Heart right ventricle (tissue), 16 donors: ENCODE results near the gene SLC25A28. TPM values are rescaled to one million over a fixed set of nuclear protein-coding genes. Genes with fewer than 3 reads are reported as not detected.

Experiments
- ATAC-seq, 8 donors: fragments of 200-7000 bp; cut with Tn5 transposase; one replicate each; pipeline ENCODE4 v1.9.1; 2020; ENCODE audit warnings: mild to moderate bottlenecking in 8 of 8, moderate library complexity in 8 of 8, moderate number of reproducible peaks in 1 of 8
- DNase-seq, 2 donors: peaks; one replicate each; pipeline ENCODE4 v3.0.0-alpha.2; 2020
- H3K27ac ChIP-seq, 10 donors: fragments of 200-600 bp; sonication (generic) in 2 of 10; one replicate each; pipeline versions ENCODE4 v1.5.0 to v1.8.0; 2020 to 2022; ENCODE audit warnings: mild to moderate bottlenecking in 3 of 10
- H3K27me3 ChIP-seq, 7 donors: fragments of 200-600 bp; one replicate each; pipeline ENCODE4 v1.8.0; 2021 to 2022; ENCODE audit warnings: mild to moderate bottlenecking in 2 of 7
- H3K36me3 ChIP-seq, 9 donors: fragments of 200-600 bp; sonication (generic) in 1 of 9; one replicate each; pipeline versions ENCODE4 v1.5.0 to v1.8.0; 2020 to 2022; ENCODE audit warnings: mild to moderate bottlenecking in 2 of 9
- H3K4me1 ChIP-seq, 9 donors: fragments of 200-600 bp; sonication (generic) in 1 of 9; one replicate each; pipeline versions ENCODE4 v1.5.0 to v1.8.0; 2020 to 2022; ENCODE audit warnings: mild to moderate bottlenecking in 4 of 9
- H3K4me3 ChIP-seq, 10 donors: fragments of 200-600 bp; sonication (generic) in 2 of 10; one replicate each; pipeline versions ENCODE4 v1.5.0 to v1.8.0; 2020 to 2022; ENCODE audit warnings: mild to moderate bottlenecking in 7 of 10, moderate library complexity in 2 of 10
- H3K9me3 ChIP-seq, 11 donors: fragments of 200-600 bp in 10 of 11; sonication (generic) in 2 of 11; one replicate each; pipeline versions ENCODE4 v1.5.0 to v1.8.0; 2013 to 2022; ENCODE audit warnings: mild to moderate bottlenecking in 2 of 11, control low read depth in 1 of 11, moderate library complexity in 1 of 11
- WGBS, 2 donors: extraction: QIAGEN DNeasy Blood & Tissue Kit; methylation state at CpG; one replicate each; pipeline ENCODE4 v1.1.7; 2013; ENCODE audit warnings: inconsistent platforms in 1 of 2; 5-methylcytosine and 5-hydroxymethylcytosine counted together
- intact Hi-C, 10 donors: fragments of 100-400 bp; cut with DNase I; formaldehyde crosslinking; loops; one replicate each; pipeline versions ENCODE4 v1.11.1 to v1.14.2; 2022
- polyA plus RNA-seq, 2 donors: library from polyadenylated mRNA; stranded (reverse); fragments of 200-250 nt; gene quantifications; one replicate each; pipeline ENCODE4 v1.2.3, GENCODE V29; 2013
- total RNA-seq, 10 donors: library from RNA; stranded (reverse); fragmentation: NEBNext Ultra II Directional in 3 of 10; extraction: Animal tissue kit (Norgen Biotek cat#: 25700) in 3 of 10; gene quantifications; one replicate each; pipeline versions ENCODE4 v1.2.1 to v1.2.4, GENCODE V29; 2021 to 2023
- TF ChIP-seq, protein P1 (sequence below), 9 donors: fragments of 200-600 bp; sonication (generic) in 2 of 9; IDR thresholded peaks; one replicate each; pipeline versions ENCODE4 v1.5.0 to v1.8.0; 2021 to 2022; ENCODE audit warnings: antibody characterized with exemption in 9 of 9, mild to moderate bottlenecking in 5 of 9, moderate library complexity in 1 of 9
- donor health status: Arrhythmogenic right ventricular cardiomyopathy.
- donor health status: ischemic (EF 13 %, LVEDD 7.1; RV severe dilation, severe dysfunction).
- donor health status: healthy with polysubstance abuse.
- donor health status: DM: no; HTN: yes; CAD: no.
- donor health status: DM: no; HTN: no; CAD: no.
- donor health status: ischemic (EF 25% LVEDD 6.9; RV normal size, moderate dysfunction).
- donor health status: ischemic (EF 25% LVEDD 5.7; RV mildly dilated, moderate dysfunction).
- donor health status: healthy.
- donor health status: DM: yes; HTN: yes; CAD: no.
- donor health status: Ischemic cardiomyopathy.
- donor health status: ischemic (EF 35%, LVEDD 5.7; RV mildly dilated, moderate dysfunction).
- donor health status: nonischemic (EF 11% LVEDD 7.7; RV severe dilation, severe dysfunction).
- donor health status: DM: yes; HTN: yes; CAD: no.
- donor health status: PGD.
- donor health status: ischemic (EF 29% LVEDD 5.4; RV normal size, mild dysfunction).
- donor health status: nonischemic (EF 23%, LVEDD 6.1; RV moderate dilation, normal function).

The SLC25A28 gene
- total and polyA plus RNA-seq, 12 donors = 21.2 to 116 (median 32.1) TPM

DNA sequence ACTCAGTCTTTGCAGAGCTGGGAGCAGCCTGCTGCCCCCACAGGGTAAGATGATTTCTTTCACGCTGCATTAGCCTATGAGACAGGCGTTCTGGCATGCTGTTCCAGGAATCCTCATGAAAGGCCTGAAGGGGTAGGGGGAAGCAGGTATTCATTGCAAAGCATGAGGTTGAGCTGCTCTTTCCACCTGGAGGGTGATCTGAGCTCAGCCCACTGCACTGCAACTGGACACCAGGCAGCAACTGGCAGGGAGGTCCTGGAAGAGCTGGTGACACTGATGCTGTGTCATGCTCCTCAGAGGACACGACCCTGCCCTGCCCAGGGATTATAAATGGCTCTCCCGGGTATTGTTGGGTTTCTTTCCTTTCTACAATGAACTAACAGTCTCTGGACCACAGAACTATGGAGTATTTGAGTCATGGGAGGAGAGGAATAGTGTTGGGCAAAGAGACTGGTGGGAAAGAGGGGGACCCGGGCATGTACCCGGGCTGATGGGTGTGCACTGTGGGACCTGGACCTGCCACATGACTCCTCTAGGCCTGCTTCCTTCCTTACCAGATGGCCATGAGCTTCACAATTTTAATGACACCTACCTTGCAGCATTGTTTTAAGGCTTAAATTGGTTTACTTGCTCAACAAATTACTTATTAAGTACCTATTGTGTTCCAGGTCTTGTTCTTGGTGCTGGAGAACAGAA is 24.3 kb downstream of the SLC25A28 start:
- 56 to 61% methylated on average over 6 of the region's 6 CpGs for WGBS, 2 donors
- Histone ChIP-seq H3K27me3 (peaks cover 0 to 10% (median 1%) of the 10 kb centered on the region in 7 donors), H3K36me3 (no peaks in the 10 kb centered on the region), H3K9me3 (no peaks in the 10 kb centered on the region), H3K27ac (no peak overlapping the region), H3K4me3 (no peak overlapping the region), H3K4me1 (no peaks in the 10 kb centered on the region)
- ATAC-seq (no peak), DNase-seq (no peak)
- intact Hi-C loops = loop anchor here in 1 of 10 donors (5.0 kb wide), 1 partner anchor 209 kb away; no protein-coding TSS in a partner anchor
- TF ChIP-seq, protein P1, sequence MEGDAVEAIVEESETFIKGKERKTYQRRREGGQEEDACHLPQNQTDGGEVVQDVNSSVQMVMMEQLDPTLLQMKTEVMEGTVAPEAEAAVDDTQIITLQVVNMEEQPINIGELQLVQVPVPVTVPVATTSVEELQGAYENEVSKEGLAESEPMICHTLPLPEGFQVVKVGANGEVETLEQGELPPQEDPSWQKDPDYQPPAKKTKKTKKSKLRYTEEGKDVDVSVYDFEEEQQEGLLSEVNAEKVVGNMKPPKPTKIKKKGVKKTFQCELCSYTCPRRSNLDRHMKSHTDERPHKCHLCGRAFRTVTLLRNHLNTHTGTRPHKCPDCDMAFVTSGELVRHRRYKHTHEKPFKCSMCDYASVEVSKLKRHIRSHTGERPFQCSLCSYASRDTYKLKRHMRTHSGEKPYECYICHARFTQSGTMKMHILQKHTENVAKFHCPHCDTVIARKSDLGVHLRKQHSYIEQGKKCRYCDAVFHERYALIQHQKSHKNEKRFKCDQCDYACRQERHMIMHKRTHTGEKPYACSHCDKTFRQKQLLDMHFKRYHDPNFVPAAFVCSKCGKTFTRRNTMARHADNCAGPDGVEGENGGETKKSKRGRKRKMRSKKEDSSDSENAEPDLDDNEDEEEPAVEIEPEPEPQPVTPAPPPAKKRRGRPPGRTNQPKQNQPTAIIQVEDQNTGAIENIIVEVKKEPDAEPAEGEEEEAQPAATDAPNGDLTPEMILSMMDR (IDR thresholded peaks at IDR 0.05) = no peak

DNA sequence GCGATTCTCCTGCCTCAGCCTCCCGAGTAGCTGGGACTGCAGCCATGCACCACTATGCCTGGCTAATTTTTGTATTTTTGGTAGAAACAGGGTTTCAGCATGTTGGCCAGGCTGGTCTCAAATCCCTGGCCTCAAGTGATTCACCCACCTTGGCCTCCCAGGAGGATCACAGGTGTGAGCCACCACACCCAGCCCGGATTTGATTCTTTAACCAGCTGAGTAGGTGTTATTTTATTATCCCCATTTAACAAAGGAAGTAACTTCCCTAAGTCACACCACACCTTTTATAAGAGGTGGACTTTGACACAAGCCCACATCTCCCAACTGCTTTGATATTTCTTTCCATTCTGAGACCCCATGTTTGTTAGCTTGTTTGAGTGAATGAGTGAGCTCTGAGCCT is 25.0 kb downstream of the SLC25A28 start:
- intact Hi-C loops = loop anchor here in 1 of 10 donors (5.0 kb wide), 1 partner anchor 208 kb away; no protein-coding TSS in a partner anchor
- TF ChIP-seq, protein P1 (IDR thresholded peaks at IDR 0.05) = no peak
- H3K27me3 ChIP-seq = peaks cover 0 to 9% (median 0%) of the 10 kb centered on the region in 7 donors
- no peaks in the 10 kb centered on the region for H3K9me3 ChIP-seq
- no peak for DNase-seq
- WGBS, 2 donors = 67 to 71% methylated on average over 3 of the region's 3 CpGs
- no peak for ATAC-seq
- no peaks in the 10 kb centered on the region for H3K4me1 ChIP-seq
- no peaks in the 10 kb centered on the region for H3K36me3 ChIP-seq
- H3K27ac ChIP-seq = no peak overlapping the region
- H3K4me3 ChIP-seq = no peak overlapping the region

DNA sequence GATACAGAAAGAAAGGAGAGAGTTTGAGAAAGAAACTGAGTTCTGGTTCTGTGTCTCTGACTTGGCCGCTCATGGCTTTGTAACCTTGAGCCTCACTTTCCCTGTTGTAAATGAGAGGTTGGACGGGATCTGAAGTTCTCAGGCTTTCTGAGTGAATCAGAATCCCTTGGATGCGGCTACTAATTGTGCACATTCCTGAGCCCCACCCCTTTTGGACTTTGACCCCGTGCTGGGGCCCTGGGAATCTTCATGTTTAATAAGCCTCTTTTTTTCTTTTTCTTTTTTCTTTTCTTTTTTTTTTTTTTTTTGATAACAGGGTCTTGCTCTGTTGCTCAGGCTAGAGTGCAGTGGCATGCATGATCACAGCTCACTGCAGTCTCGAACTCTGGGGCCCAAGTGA is 26.9 kb downstream of the SLC25A28 start:
- H3K4me3 ChIP-seq = no peak overlapping the region
- no peaks in the 10 kb centered on the region for H3K9me3 ChIP-seq
- DNase-seq (no peak), ATAC-seq (no peak)
- H3K27me3 ChIP-seq = peaks cover 0 to 6% (median 0%) of the 10 kb centered on the region in 7 donors
- H3K27ac ChIP-seq = no peak overlapping the region
- no peaks in the 10 kb centered on the region for H3K4me1 ChIP-seq
- TF ChIP-seq, protein P1 (IDR thresholded peaks at IDR 0.05) = no peak
- H3K36me3 ChIP-seq = no peaks in the 10 kb centered on the region
- intact Hi-C loops = no loop called here
- WGBS, 2 donors = 62 to 72% methylated on average over 5 of the region's 5 CpGs

DNA sequence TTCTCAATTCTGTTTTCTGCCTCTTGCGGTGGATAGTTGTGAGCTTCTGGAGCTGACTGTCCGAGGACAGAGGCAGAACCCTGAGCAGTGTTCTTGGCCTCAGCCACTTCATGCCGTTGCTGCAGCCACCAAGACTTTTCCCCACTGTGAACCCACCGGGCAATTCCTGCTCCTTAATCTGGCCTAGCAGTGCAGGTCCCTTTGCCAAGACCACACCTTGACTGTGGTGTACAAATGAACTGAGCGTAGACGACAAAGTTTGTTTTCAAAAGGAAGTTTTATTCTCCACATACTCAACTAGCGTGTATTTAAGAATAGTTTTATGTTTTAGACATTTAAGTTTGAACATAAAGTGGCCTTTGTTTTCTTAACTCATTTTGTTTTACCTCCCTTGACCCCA is 29.4 kb downstream of the SLC25A28 start:
- H3K4me1 ChIP-seq = no peaks in the 10 kb centered on the region
- TF ChIP-seq, protein P1 (IDR thresholded peaks at IDR 0.05) = no peak
- 83 to 84% methylated on average over 7 of the region's 7 CpGs for WGBS, 2 donors
- DNase-seq (no peak), ATAC-seq (no peak)
- peaks cover 0 to 17% (median 0%) of the 10 kb centered on the region in 7 donors for H3K27me3 ChIP-seq
- intact Hi-C loops = no loop called here
- no peak overlapping the region for H3K4me3 ChIP-seq
- H3K36me3 ChIP-seq = no peaks in the 10 kb centered on the region
- H3K9me3 ChIP-seq = no peaks in the 10 kb centered on the region
- no peak overlapping the region for H3K27ac ChIP-seq
